NCI-H524 (cell line): ENCODE results near the gene FAM117A.
"Not testable (repeated sequence)": the region's sequence is repeated elsewhere in the genome, so short reads cannot be mapped to it uniquely, and the experiment has no call there.

Experiments
- DNase-seq, 2 experiments: peaks; one replicate each; lab custom pipeline; 2025; lab: John Stamatoyannopoulos, UW

FAM117A gene

DNA sequence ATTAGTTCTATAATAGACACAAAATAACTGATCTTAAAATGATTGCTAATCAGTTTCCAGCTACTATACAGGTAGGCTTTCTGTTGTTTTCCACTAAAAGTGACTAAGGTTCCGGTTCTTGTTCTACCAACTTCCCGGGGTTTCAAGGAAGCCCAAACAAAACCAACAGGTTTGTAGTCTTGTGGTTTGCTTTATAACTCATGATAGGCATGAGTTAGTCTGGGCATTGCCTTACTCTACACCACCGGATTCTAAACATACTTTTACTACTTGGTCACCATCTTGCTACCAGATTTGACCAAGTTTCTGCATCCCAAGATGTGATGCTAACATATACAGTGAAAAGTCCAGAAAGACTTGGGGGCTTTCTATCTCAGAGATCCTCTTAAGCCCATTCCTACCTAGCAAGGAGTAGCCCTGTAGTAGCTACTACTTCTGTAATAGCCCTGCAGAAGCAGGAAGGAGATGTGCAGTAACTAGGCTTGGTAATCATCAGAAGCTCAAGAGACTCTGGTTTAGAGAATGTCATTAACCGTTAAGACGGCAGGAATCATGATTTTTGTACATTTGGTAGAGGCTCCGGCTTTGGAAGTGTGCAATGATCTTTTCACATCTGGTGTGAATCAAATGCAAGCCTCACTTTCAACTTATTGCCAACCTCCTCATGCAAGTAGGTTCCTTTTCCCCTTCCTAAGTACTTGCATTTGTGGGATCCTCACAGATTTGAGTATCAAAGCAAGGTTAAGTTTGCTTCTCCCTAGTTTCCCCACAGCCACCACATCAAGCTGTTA, 1.6 kb downstream of the FAM117A start:
- no peak for DNase-seq

GRCh38 chr17:49760932-49761558, 2.9 kb downstream of the FAM117A start:
- no peak for DNase-seq

GRCh38 chr17:49760296-49760695, 3.6 kb downstream of the FAM117A start:
- no peak for DNase-seq

- DNase-seq, result no peak
Measured at GRCh38 chr17:49759203-49759602, 4.7 kb downstream of the FAM117A start.

GRCh38 chr17:49758464-49759010, 5.4 kb downstream of the FAM117A start:
- not testable (repeated sequence) for DNase-seq

DNA sequence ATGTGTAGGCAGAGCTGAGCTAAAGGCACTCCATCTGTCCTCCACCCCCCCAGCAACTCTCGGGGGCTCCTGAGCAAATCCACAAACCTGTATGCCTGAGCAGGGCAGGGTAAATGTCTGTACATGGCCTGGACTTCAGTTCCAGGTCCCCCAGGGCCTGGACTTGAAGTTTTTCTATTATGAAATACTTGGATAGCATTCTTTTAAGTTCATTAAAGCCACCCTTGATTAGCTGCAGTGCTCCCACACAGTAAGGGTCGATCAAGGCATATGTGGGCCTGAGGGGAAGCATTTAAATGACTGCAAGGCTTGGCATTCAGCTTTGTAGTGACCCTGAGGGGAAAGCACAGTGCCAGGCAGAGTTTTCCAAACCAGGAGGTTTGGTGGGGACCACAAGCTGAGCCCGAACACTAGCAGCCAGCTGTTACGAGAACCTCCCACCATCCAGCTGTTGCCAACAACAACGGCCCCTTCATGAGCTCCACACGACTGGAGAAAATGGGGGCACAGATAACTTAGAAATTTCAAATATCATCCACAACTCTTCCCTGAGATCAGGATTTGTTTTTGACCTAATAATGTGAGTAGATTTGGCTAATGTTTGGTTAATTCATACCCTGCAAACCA, 6.7 kb downstream of the FAM117A start:
- no peak for DNase-seq

- no peak for DNase-seq
Measured at GRCh38 chr17:49756323-49757150, 7.4 kb downstream of the FAM117A start.

- peak; percentile 39 to 88 for DNase-seq
Measured at GRCh38 chr17:49755663-49756283, 8.2 kb downstream of the FAM117A start.

GRCh38 chr17:49753959-49754391, 10.0 kb downstream of the FAM117A start:
- DNase-seq, result peak in 1 of 2 experiments; percentile 43

DNA sequence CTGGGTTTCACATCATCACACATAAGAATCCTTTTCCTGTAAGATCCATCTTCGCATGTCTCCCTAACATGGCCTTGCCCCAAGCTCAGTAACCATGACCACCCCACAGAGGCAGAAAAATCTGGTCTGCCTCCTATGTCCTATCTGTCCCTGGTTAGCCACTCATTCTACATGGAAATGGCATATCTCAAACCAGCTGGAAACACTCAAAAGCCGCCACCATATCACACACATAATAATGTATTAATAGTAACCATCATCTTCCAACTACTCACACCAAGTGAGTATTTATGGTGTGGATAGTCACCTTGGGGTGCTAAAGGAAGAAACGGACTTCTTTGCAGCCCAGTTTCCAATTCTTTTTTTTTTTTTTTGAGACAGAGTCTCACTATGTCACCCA, 11.4 kb downstream of the FAM117A start:
- no peak for DNase-seq

DNA sequence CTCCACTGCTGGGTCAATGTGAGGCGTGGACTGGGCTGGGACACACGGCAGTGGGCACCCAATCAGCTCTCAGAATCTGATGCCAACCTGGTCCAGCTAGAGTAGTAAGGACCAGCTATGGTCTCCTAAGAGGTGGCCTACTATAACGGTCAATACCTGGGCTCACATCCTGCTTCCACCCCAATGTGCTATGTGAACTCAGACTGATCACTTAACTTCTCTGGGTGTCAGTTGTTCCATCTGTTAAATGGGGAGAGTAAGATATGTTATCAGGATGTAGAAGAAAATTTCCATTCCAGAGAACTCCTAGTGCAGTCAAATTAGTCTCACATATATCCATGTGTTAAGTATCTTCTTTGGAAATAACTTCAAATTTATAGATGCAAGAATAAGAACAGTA, 14.2 kb downstream of the FAM117A start:
- no peak for DNase-seq

DNA sequence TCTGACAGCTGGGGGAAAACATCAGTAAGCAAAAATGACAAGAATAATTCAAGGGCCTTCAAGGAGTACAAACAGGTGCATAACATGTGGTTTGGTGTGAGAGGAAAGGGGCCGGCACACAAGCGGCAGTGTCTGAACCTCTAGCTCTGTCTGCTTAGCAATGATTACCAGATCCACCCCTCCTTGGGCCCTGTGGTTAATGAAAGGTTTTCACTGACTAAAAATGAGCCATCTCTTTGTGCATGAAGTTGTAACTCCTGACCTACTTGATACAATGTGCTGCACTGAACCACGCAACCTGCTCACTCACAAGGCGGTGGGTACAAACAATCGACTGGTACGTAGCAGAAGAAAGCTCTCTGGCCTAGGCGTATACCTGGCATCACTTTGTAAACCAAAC, 15.1 kb downstream of the FAM117A start:
- DNase-seq, result peak in 1 of 2 experiments; percentile 12

GRCh38 chr17:49748223-49748622, 15.7 kb downstream of the FAM117A start:
- DNase-seq, result no peak

DNA sequence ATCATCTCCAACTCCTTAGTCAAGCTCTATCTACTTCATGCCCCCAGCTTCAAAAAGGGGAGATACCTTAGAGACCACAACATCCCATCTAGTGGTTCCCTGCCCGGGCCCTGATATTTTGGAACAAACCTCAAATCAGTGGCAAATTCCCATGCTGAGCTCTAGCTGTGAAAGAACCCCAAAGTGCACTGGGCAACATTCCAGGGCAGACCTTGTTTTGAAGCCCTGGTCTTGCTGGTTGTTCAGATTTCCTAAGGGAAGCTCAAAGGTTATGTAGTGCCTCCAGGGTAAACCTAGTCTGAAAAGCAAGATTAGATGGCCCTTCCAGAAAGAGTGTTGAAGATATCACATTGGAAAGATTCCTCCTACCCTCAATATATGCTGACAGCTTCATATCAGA, 16.3 kb downstream of the FAM117A start:
- no peak for DNase-seq

DNA sequence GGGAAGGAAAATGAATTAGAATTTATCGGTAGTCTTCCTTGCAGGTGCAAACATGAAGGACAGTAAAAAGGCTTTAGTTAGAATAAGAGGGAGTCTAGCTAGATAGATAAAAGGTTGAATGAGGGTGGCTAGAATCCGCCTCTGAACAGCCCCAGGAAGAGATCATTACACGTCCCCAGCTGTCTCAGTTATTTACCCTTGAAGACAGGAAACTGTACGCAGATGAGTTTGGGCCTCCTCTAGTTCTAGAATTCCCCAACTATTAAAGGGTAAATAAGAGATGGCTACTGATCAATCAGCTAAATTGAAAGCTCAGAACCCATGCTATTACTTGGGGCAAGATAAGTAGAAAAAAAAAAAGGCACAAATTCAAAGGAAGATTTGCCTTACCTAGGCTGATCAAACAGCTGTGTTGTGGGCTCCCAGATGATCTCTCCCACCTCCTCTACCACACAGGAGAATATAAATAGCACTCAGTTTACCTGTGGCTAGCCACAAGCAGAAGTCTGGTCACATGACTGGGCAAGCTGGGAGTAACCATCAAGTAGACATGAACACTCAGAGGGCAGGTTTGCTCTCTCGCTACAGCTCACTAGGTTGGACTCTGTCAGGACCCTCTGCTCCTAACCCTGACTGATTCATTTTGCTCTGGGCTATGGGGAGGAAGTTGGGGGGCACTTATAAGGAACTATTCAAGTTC, 17.0 kb downstream of the FAM117A start:
- DNase-seq, result no peak

DNA sequence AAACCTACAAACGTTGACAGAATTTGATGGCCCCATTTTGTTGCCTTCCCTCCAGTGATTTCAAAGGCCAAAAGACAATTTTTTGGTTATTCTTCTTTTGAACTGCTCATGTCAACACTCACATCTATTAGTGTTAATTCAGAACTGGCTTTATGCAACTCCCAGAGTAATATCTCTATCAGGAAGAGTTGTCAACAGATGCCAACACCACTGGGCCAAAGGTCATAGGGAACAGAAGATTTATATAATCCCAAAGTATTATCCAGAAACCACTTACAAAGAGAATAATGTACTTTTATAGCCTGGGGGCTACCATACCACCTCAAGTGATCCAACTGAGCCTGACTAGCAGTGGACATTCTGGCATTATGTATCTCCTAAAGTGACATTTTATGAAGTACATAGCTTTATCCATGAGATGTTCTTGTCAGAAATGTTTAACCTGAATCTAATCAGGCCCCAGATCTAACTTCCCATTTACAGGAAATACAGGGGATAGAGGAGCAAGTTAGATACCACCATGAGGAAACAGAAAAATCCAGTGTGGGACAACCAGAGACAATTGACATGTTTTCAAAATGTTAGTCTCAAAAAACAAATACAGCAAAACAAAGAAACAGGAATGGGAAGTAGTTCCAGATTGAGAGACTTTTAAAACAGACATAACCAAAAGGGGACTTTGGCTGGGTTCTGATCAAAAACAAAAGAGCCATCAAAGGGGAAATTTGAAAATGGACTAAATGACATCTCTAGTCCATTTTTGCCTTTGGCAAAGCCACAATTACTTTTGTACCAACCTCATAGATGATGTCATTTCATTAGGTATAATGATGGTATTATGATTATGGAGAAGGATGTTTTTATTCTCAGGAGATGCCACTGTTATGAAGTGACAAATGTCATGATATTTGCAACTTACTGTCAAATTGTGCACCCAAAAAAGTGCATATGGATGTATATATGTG, 18.5 kb downstream of the FAM117A start:
- DNase-seq, result no peak

DNA sequence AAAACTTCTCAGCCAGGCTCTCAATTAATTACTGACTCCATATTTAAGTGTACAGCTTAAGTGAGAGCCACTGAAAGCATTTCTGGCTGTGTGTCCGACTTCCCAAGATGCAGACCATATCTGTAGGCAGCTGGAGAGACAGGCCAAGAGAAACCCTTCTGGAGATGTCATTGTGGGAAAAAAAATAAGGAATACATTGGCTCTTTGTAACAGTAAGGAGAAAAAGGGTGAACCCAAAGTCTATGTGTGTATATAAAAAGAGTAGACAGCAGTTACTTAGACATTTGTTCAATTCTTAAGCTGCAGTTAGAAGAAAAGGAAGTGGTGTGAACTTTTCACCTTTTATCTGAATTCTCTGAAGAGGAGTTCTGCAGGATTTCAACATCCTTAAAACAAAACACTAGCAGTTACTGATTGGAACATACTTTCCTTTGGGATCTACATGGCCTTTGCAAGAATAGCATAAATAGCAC, 21.7 kb downstream of the FAM117A start:
- no peak for DNase-seq

GRCh38 chr17:49741692-49742076, 22.2 kb downstream of the FAM117A start:
- DNase-seq, result no peak

GRCh38 chr17:49741009-49741691, 22.8 kb downstream of the FAM117A start:
- DNase-seq, result no peak
